Measurements from ENCODE around the gene OR6K6.

OR6K6 gene

GRCh38 chr1:158754420-158754819 lies at the start of gene OR6K6:
TSS of gene OR6K6 (plus strand) at chr1:158754720. CDS start at chr1:158754888, 168 bp downstream.
- no peak within 1 kb of the TSS for H3K4me3 ChIP-seq
- no peak within 1 kb of the TSS for H3K27ac ChIP-seq

GRCh38 chr1:158706096-158706495 lies 48.4 kb upstream of the OR6K6 start:
- H3K4me3 ChIP-seq, result no peak overlapping the region
- H3K27ac ChIP-seq, result no peak overlapping the region

- H3K27ac ChIP-seq, result no peak overlapping the region
- H3K4me3 ChIP-seq, result no peak overlapping the region
Observed at GRCh38 chr1:158711098-158711497, 43.4 kb upstream of the OR6K6 start.

- Histone ChIP-seq H3K4me3 (no peak overlapping the region), H3K27ac (no peak overlapping the region)
Observed at GRCh38 chr1:158714754-158715153, 39.8 kb upstream of the OR6K6 start.

GRCh38 chr1:158716335-158716734 lies 38.2 kb upstream of the OR6K6 start:
- Histone ChIP-seq H3K27ac (no peak overlapping the region), H3K4me3 (no peak overlapping the region)

GRCh38 chr1:158717344-158717743 lies 37.2 kb upstream of the OR6K6 start:
- no peak overlapping the region for H3K4me3 ChIP-seq

GRCh38 chr1:158719664-158720063 lies 34.9 kb upstream of the OR6K6 start:
- no peak overlapping the region for H3K4me3 ChIP-seq

More at GRCh38 chr1:158717344-158717743, 37.2 kb upstream of the OR6K6 start:
- no peak overlapping the region for H3K27ac ChIP-seq

GRCh38 chr1:158720620-158721019 lies 33.9 kb upstream of the OR6K6 start, which contains the start of gene OR6K3:
TSS of gene OR6K3 (minus strand) at chr1:158720720. CDS start at chr1:158718115, 2,605 bp downstream.
- H3K4me3 ChIP-seq, result no peak within 1 kb of the TSS
- H3K27ac ChIP-seq, result no peak within 1 kb of the TSS

More at GRCh38 chr1:158719664-158720063, 34.9 kb upstream of the OR6K6 start:
- no peak overlapping the region for H3K27ac ChIP-seq

- Histone ChIP-seq H3K4me3 (no peak overlapping the region), H3K27ac (no peak overlapping the region)
Observed at GRCh38 chr1:158724442-158724841, 30.1 kb upstream of the OR6K6 start.

- Histone ChIP-seq H3K27ac (no peak overlapping the region), H3K4me3 (no peak overlapping the region)
Observed at GRCh38 chr1:158728510-158729225, 25.9 kb upstream of the OR6K6 start.

GRCh38 chr1:158730453-158730852 lies 24.1 kb upstream of the OR6K6 start:
- Histone ChIP-seq H3K4me3 (no peak overlapping the region), H3K27ac (no peak overlapping the region)

GRCh38 chr1:158731707-158732106 lies 22.8 kb upstream of the OR6K6 start:
- Histone ChIP-seq H3K27ac (no peak overlapping the region), H3K4me3 (no peak overlapping the region)

- H3K27ac ChIP-seq, result no peak overlapping the region
- H3K4me3 ChIP-seq, result no peak overlapping the region
Observed at GRCh38 chr1:158732524-158732923, 22.0 kb upstream of the OR6K6 start.

- H3K27ac ChIP-seq, result no peak overlapping the region
- no peak overlapping the region for H3K4me3 ChIP-seq
Observed at GRCh38 chr1:158735848-158736247, 18.7 kb upstream of the OR6K6 start.

GRCh38 chr1:158752155-158752712 lies 2.3 kb upstream of the OR6K6 start:
- no peak overlapping the region for H3K27ac ChIP-seq
- no peak overlapping the region for H3K4me3 ChIP-seq

- Histone ChIP-seq H3K4me3 (no peak within 1 kb of the TSS), H3K27ac (no peak within 1 kb of the TSS)
Observed at GRCh38 chr1:158771950-158772866, 17.7 kb downstream of the OR6K6 start, which contains the start of gene OR6N1. TSS of gene OR6N1 (minus strand) at chr1:158772195. CDS start at chr1:158766682, 5,513 bp downstream.

- Histone ChIP-seq H3K27ac (no peak within 1 kb of the TSS), H3K4me3 (no peak within 1 kb of the TSS)
Observed at GRCh38 chr1:158781104-158781503, 26.6 kb downstream of the OR6K6 start, which contains the start of gene OR6N2. TSS of gene OR6N2 (minus strand) at chr1:158781204. CDS start at chr1:158777635, 3,569 bp downstream.

- Histone ChIP-seq H3K27ac (no peak overlapping the region), H3K4me3 (no peak overlapping the region)
Observed at GRCh38 chr1:158793604-158794003, 39.1 kb downstream of the OR6K6 start.

- no peak overlapping the region for H3K4me3 ChIP-seq
- no peak overlapping the region for H3K27ac ChIP-seq
Observed at GRCh38 chr1:158794247-158794646, 39.7 kb downstream of the OR6K6 start.

- Histone ChIP-seq H3K27ac (no peak overlapping the region), H3K4me3 (no peak overlapping the region)
Observed at GRCh38 chr1:158798531-158798930, 44.0 kb downstream of the OR6K6 start.
